GM19351 (cell line): ENCODE data around the gene PFKFB3.
"Not testable (repeated sequence)": the region's sequence is repeated elsewhere in the genome, so short reads cannot be mapped to it uniquely, and the experiment has no call there.

ENCODE experiments used
- ATAC-seq: cut with Tn5 transposase; IDR thresholded peaks from one replicate; pipeline ENCODE4 v1.9.1; 2021; ENCODE audit warnings: mild to moderate bottlenecking, moderate library complexity; ENCODE audit not compliant: unreplicated experiment

Gene PFKFB3

GRCh38 chr10:6269432-6269831 lies 66.7 kb downstream of the PFKFB3 start:
- no peak for ATAC-seq

- ATAC-seq: peak; percentile 85
Measured at GRCh38 chr10:6269953-6270867, 67.5 kb downstream of the PFKFB3 start.

GRCh38 chr10:6270951-6271350 lies 68.2 kb downstream of the PFKFB3 start:
- no peak for ATAC-seq

DNA sequence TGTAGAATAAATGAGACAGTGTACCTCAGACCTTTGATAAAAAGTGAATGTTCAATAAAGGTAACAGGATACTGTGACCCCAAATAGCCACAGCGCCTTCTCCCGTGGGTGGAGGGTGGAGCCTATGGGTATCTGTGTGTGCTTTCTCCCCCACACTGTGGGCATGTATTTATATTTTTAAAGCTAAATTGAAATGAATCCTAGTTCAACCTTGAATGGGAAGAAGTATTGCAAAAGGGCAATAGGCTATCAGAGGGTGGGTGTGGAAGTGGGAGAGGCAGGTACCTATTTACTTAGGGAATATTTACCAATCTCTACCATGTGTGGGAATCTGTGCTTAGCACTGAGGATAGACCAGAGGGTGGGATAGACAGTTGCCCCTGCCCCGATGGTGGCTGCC lies 68.9 kb downstream of the PFKFB3 start:
- no peak for ATAC-seq

DNA sequence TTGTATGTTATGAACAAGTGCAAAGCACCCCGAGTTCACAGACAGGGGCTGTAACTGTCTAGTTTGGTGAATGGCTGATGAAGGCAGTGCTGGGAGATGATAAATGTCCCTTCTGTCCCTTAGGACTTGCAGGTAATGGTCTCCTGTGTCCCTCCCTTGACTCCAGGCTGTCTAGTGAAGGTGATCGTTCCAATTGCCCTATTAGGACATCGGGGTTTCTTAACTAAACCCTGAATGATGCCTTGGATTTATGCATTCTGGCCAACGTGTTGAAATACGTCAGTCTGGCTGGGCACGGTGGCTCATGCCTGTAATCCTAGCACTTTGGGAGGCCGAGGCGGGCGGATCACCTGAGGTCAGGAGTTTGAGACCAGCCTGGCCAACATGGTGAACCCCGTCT lies 69.4 kb downstream of the PFKFB3 start:
- ATAC-seq: no peak

DNA sequence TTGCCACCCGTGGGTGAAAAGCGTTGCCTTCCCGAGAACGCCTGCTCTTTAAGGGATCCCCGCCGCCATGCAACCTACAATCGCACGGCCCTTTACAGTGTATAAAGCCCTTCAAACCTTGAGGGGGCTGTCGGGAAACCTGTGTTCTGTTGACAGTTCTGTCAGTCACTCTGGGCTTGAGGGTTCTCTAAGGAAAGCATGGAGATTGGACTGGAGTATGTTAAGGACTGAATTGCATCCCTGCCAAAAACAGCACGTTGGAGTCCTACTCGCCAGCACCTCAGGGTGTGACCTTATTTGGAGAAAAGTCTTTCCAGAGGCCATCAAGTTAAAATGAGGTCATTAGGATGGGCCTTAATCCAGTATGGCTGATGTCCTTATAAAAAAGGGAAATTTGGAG lies 70.6 kb downstream of the PFKFB3 start:
- no peak for ATAC-seq

- no peak for ATAC-seq
Measured at GRCh38 chr10:6274040-6274439, 71.3 kb downstream of the PFKFB3 start.

GRCh38 chr10:6274484-6274883 lies 71.8 kb downstream of the PFKFB3 start:
- ATAC-seq: no peak

GRCh38 chr10:6275022-6275997 lies 72.6 kb downstream of the PFKFB3 start:
- peak; percentile 71 for ATAC-seq

- ATAC-seq: no peak
Measured at GRCh38 chr10:6276356-6276755, 73.6 kb downstream of the PFKFB3 start.

DNA sequence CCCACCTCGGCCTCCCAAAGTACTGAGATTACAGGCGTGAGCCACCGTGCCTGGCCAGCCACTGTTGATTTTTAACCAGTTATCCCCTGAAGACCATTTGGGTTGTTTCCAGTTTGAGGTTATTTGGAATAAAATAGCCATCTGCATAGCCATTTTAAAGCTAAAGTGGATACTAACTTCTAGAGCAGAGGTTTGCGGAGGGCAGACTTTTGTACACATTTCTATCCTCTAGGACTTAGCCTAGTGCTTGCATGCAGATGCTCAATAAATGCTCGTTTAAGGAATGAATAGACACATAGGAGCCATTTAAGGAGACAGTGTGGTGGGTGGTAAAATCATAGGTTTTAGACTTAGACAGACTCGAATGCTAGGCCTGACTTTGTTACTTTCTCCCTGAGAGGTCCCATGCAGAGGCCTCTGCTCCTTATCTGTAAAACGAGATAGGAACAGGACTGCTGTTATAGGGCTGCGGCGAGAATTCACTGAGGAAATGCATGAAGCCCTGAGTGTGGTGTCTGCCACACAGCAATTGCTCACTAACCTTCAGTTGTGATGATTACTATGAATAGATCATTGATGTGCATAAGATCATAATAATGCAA lies 75.9 kb downstream of the PFKFB3 start:
- ATAC-seq: no peak

- no peak for ATAC-seq
Measured at GRCh38 chr10:6279540-6280267, 77.0 kb downstream of the PFKFB3 start.

- ATAC-seq: no peak
Measured at GRCh38 chr10:6280291-6280690, 77.6 kb downstream of the PFKFB3 start.

DNA sequence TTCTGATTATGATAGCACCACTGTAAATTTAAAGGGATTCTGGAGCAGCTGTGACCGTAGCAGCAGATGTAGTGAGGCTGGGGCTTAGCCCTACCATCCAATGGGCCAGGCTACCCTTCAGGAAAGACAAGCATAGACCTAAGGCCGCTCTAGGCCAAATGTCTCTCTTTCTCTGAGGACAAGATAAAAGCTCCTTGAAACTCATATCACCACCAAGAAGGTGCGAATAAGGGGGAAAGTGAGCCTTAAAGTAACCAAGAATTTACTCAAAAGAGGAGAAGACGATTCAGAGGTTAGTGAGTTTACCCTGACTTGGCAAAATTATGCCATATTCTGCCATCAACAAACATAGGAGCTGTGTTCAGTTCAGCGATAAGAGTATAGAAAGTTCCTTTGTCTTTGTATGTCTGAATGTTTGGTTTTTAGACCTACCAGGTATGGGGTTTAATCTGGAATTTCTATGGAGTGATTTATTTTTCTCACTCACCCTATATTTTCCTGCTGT lies 79.8 kb downstream of the PFKFB3 start:
- ATAC-seq: no peak

DNA sequence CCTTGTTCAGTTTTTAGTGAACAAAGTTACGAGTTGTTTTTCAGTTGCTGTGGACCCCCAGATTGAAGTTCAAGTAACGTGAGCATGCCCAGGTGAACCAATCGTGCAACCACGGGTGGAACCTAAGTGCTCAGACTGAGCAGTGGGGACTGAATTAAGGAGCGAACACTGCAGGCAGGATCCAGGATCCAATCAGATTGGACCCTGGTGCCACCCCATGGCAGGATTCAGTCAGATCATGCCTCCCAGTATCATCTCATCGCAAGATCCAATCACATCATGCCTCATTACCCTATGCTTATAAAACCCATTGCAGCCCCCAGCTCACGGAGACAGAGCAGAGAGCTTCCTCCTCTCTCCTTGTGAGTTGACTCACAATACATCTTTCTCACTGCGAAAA lies 80.9 kb downstream of the PFKFB3 start:
- no peak for ATAC-seq

- not testable (repeated sequence) for ATAC-seq
Measured at GRCh38 chr10:6290621-6291020, 87.9 kb downstream of the PFKFB3 start.

DNA sequence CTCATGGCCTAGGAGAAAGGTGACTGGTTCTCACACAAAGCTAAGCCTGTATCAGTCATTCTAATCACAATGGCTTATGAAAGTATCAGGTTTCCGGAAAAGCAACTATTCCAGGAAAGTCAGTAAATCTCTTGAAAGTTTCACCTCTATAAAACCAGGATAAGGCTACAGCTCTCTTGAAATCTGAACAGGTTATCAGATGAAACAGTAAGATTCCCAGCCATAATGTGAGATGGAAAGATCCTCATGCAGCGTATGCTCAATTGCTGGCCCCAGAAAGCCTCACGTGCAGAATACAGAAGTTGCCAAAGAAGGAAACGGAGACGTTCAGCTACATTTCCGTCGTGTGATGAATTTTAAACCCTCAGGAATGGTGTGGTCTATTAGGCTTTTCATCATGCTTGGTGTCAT lies 90.0 kb downstream of the PFKFB3 start:
- ATAC-seq: no peak

- ATAC-seq: not testable (repeated sequence)
Measured at GRCh38 chr10:6296425-6296824, 93.7 kb downstream of the PFKFB3 start.

DNA sequence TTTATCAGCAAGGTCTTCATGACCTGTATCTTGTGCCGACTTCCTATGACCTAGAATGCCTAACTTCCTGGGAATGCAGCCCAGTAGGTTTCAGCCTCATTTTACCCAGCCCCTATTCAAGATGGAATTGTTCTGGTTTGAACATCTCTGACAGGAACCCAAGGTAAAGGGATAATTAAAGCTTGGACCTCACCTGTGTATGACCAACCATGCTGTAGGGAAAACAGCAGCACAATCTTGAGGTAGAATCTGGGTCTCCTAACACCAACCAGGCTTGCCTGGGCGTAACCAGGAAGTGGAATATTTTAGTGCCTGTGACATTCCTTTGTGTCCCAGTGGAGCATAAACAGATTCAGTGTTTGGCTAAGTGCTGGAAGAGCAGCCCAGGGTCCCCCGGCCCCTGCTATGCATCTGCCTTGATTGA lies 94.1 kb downstream of the PFKFB3 start:
- no peak for ATAC-seq

GRCh38 chr10:6297522-6297921 lies 94.8 kb downstream of the PFKFB3 start:
- ATAC-seq: no peak
